Activated naive CD4-positive, alpha-beta T cell (primary cell): ENCODE data around the gene ANKRD20A1.
"Not testable (repeated sequence)": the region's sequence is repeated elsewhere in the genome, so short reads cannot be mapped to it uniquely, and the experiment has no call there.

Source experiments
- DNase-seq, 4 experiments: peaks; one replicate each; lab custom pipeline; 2025; lab: John Stamatoyannopoulos, UW

Gene ANKRD20A1

DNA sequence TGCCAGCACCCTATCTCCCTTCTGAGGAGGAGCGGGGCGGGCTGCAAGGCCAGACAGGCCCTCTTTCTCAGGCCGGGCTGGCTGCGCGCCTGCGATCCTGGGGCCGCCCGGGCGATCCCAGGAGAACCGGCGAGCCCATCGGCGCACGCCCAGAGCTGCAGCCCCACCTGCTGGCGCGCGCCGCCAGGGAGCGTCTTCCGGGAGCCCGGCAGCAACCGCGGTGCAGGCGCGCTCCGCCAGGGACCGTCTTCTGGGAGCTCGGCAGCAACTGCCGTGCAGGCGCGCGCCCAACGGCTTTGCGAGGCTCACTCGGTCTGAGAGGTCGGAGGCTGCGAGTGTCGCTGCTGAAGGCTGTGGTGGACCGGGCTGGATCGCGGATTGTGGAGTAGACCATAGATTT lies at the start of gene ANKRD20A1:
Gene ANKRD20A1, plus strand, starts transcription at position 61 of the 400 bp plus-strand sequence. CDS start 496 bp downstream, outside the sequence.
- DNase-seq = not testable (repeated sequence)

GRCh38 chr9:67832088-67832487 lies 26.6 kb upstream of the ANKRD20A1 start:
- DNase-seq = not testable (repeated sequence)
